ENCODE measurements around the gene HS3ST4.

HS3ST4 gene

GRCh38 chr16:25699069-25699468, 7.3 kb downstream of the HS3ST4 start:
- intact Hi-C loops (cut with DNase I; ENCODE audit: low total_unique reads) = no loop called here
- no peak for DNase-seq
- Histone ChIP-seq H3K27me3 (peaks cover 0 to 8% of the 10 kb centered on the region in 2 donors), H3K27ac (no peak overlapping the region), H3K36me3 (no peaks in the 10 kb centered on the region), H3K4me3 (no peak overlapping the region), H3K9me3 (no peaks in the 10 kb centered on the region), H3K4me1 (no peaks in the 10 kb centered on the region)
- no peak for TF ChIP-seq CTCF (IDR thresholded peaks at IDR 0.05)

- Histone ChIP-seq H3K27me3 (peaks cover 0 to 2% of the 10 kb centered on the region in 2 donors), H3K27ac (no peak overlapping the region), H3K4me3 (no peak overlapping the region), H3K36me3 (no peaks in the 10 kb centered on the region), H3K9me3 (no peaks in the 10 kb centered on the region), H3K4me1 (no peaks in the 10 kb centered on the region)
- intact Hi-C loops (cut with DNase I; ENCODE audit: low total_unique reads) = no loop called here
- no peak for TF ChIP-seq CTCF (IDR thresholded peaks at IDR 0.05)
- no peak for DNase-seq
Observed at GRCh38 chr16:25700547-25700946, 8.8 kb downstream of the HS3ST4 start.

DNA sequence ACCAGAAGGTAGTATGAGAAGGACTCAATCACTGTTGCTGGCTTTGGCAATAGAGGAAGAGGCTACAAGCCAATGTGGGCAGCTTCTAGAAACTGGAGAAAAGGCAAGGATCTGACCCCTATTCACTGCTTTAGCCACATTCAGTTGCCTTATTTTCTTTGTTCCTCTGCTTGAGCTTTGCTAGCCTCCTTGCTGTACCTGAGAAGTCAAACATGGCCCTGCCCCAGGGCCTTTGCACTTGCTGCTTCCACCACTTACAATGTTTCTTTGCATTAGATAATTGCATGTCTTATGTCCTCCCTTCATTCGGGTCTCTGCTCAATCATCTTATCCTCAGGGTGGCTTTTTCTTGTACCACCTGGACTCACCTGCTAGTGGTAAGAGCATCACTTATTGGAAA, 15.8 kb downstream of the HS3ST4 start:
- Histone ChIP-seq H3K36me3 (no peaks in the 10 kb centered on the region), H3K27me3 (no peaks in the 10 kb centered on the region), H3K9me3 (no peaks in the 10 kb centered on the region), H3K4me3 (no peak overlapping the region), H3K27ac (no peak overlapping the region), H3K4me1 (no peaks in the 10 kb centered on the region)
- no peak for DNase-seq
- no peak for TF ChIP-seq CTCF (IDR thresholded peaks at IDR 0.05)
- intact Hi-C loops (cut with DNase I; ENCODE audit: low total_unique reads) = no loop called here

GRCh38 chr16:25707982-25708583, 16.3 kb downstream of the HS3ST4 start:
- intact Hi-C loops (cut with DNase I; ENCODE audit: low total_unique reads) = no loop called here
- Histone ChIP-seq H3K36me3 (no peaks in the 10 kb centered on the region), H3K27ac (no peak overlapping the region), H3K4me3 (no peak overlapping the region), H3K9me3 (no peaks in the 10 kb centered on the region), H3K4me1 (no peaks in the 10 kb centered on the region), H3K27me3 (no peaks in the 10 kb centered on the region)
- no peak for TF ChIP-seq CTCF (IDR thresholded peaks at IDR 0.05)
- no peak for DNase-seq

DNA sequence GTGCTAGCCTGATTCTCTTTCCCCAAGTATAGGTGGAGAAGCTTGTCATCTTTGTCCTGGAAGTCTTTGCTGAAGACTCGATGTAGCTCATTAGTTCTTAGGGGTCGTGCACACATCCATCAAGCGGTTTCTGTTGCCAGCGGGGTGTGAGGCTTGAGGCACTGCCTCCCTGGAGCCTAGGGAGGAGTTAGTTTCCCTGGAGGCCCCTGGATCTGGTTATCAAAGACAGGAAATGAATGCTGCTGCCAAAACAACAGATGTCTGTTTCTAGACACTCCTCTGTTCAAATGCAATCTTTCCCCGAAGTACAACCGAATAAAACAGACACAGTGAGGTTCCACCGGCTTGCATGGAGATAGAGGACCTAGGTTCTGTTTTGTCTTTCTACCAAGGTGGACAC, 17.5 kb downstream of the HS3ST4 start:
- no peak for TF ChIP-seq CTCF (IDR thresholded peaks at IDR 0.05)
- Histone ChIP-seq H3K4me1 (no peaks in the 10 kb centered on the region), H3K27ac (no peak overlapping the region), H3K4me3 (no peak overlapping the region), H3K36me3 (no peaks in the 10 kb centered on the region), H3K27me3 (no peaks in the 10 kb centered on the region), H3K9me3 (no peaks in the 10 kb centered on the region)
- DNase-seq = no peak
- intact Hi-C loops (cut with DNase I; ENCODE audit: low total_unique reads) = no loop called here

Measured in tibial artery (tissue), 4 donors.